ENCODE results near the gene NDOR1.

DNA sequence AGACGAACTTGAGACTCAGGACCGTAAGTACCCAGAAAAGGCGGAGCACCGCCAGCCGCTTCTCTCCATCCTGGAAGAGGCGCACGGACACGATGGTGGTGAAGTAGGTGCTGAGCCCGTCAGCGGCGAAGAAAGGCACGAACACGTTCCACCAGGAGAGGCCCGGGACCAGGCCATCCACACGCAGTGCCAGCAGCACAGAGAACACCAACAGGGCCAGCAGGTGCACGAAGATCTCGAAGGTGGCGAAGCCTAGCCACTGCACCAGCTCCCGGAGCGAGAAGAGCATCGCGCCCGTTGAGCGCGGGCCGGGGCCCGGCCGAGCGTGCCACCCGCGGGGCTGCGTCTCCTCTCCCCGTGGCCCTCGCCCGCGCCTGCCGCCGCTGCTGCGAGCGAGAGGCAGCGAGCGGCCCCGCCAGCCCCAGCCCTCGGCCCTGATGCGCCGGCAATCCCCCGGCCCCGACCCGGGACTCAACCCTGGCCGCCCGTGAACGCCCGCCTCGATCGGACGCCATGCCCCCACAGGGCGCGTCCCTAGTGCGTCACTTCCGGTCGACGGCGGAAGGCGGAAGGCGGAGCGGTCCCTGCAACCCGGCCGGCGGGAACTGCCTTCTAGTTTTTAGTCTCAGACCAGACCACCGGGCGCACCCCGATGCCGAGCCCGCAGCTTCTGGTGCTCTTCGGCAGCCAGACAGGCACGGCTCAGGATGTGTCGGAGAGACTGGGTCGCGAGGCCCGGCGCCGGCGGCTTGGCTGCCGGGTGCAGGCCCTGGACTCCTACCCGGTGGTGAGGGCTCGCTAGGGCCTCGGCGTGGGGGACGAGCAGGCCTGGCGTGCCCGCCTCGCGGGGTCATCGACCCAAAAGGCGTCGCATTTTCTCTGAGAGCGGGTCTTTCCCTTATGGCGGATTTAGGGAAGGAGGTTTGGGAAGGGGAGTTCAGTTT is at the start of gene NDOR1, which contains the start of gene TMEM203:
- TF ChIP-seq, protein P1, sequence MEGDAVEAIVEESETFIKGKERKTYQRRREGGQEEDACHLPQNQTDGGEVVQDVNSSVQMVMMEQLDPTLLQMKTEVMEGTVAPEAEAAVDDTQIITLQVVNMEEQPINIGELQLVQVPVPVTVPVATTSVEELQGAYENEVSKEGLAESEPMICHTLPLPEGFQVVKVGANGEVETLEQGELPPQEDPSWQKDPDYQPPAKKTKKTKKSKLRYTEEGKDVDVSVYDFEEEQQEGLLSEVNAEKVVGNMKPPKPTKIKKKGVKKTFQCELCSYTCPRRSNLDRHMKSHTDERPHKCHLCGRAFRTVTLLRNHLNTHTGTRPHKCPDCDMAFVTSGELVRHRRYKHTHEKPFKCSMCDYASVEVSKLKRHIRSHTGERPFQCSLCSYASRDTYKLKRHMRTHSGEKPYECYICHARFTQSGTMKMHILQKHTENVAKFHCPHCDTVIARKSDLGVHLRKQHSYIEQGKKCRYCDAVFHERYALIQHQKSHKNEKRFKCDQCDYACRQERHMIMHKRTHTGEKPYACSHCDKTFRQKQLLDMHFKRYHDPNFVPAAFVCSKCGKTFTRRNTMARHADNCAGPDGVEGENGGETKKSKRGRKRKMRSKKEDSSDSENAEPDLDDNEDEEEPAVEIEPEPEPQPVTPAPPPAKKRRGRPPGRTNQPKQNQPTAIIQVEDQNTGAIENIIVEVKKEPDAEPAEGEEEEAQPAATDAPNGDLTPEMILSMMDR (IDR thresholded peaks at IDR 0.05; ENCODE audit: low read depth, low read length, poor library complexity, severe bottlenecking): no peak
- TF ChIP-seq EZH2phosphoT487 (IDR thresholded peaks at IDR 0.05; ENCODE audit: borderline replicate concordance, low read length): no peak
